PC-3 (cell line): Measurements from ENCODE around the gene B4GALNT4.

Experiments
- EZH2 ChIP-seq: fragments of 300-600 bp; sonication (generic); IDR thresholded peaks from one replicate; pipeline ENCODE4 v1.6.1; 2017; ENCODE audit warnings: antibody characterized with exemption, mild to moderate bottlenecking, low read length; ENCODE audit not compliant: unreplicated experiment
- EZH2phosphoT487 ChIP-seq: fragments of 300-600 bp; sonication (generic); IDR thresholded peaks from 2 replicates; pipeline ENCODE4 v1.6.1; 2018; ENCODE audit warnings: mild to moderate bottlenecking, antibody characterized with exemption, low read length, borderline replicate concordance
- TF ChIP-seq, protein P1 (sequence below): fragments of 300-600 bp; sonication (generic); conservative IDR thresholded peaks from 2 replicates; pipeline ENCODE4 v1.5.1; 2017; ENCODE audit warnings: antibody characterized with exemption, low read depth, mild to moderate bottlenecking, low read length

DNA sequence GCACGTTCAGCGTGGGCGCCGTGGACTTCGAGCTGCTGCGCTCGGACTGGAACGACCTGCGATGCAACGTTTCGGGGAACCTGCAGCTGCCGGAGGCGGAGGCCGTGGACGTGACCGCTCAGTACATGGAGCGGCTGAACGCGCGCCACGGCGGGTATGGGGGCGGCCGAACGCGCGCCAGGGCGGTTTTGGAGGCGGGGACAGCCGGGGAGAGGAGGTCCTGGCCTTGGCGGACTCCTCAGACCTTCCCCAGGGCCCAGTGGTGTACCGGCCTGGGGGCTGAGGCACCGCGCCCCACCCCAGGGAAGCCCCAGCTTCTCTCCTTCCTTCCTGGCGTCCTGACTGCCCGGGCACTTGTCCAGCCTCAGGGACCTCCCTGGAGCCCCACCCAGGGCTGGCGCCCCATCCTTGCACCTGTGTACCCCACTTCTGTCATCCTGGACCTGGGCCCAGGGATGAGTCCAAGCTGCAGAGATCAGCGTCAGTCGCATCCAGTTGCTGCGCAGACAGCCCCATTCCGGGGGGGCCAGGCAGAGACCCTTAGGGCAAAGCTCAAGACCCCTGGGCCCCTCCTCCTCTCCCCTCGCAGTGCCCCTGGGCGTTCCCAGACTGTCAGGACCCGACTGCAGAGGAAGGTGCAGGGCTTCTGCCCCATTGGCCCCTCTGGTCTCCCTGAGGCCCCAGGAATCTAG lies 8.0 kb downstream of the B4GALNT4 start:
- TF ChIP-seq, protein P1, sequence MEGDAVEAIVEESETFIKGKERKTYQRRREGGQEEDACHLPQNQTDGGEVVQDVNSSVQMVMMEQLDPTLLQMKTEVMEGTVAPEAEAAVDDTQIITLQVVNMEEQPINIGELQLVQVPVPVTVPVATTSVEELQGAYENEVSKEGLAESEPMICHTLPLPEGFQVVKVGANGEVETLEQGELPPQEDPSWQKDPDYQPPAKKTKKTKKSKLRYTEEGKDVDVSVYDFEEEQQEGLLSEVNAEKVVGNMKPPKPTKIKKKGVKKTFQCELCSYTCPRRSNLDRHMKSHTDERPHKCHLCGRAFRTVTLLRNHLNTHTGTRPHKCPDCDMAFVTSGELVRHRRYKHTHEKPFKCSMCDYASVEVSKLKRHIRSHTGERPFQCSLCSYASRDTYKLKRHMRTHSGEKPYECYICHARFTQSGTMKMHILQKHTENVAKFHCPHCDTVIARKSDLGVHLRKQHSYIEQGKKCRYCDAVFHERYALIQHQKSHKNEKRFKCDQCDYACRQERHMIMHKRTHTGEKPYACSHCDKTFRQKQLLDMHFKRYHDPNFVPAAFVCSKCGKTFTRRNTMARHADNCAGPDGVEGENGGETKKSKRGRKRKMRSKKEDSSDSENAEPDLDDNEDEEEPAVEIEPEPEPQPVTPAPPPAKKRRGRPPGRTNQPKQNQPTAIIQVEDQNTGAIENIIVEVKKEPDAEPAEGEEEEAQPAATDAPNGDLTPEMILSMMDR, result no peak
- TF ChIP-seq EZH2phosphoT487 (no peak), EZH2 (no peak)
